H1 (cell line): Measurements from ENCODE around the gene MYBPH.

Experiments
- ATF2 ChIP-seq: IDR thresholded peaks from 2 replicates; pipeline ENCODE4 v1.6.1; 2012; ENCODE audit warnings: low read length, inconsistent platforms
- BACH1 ChIP-seq: IDR thresholded peaks from 2 replicates; pipeline ENCODE4 v1.6.1; 2012; ENCODE audit warnings: low read length, improper control_type of control experiment
- EZH2 ChIP-seq: fragments of 200-600 bp; sonication (generic); IDR thresholded peaks from 2 replicates; pipeline ENCODE4 v1.7.1; 2012; ENCODE audit warnings: low read depth, mild to moderate bottlenecking, moderate library complexity, low read length, inconsistent platforms; ENCODE audit not compliant: severe bottlenecking
- KDM5A ChIP-seq: fragments of 200-600 bp; IDR thresholded peaks from 2 replicates; pipeline ENCODE4 v1.7.1; 2012; ENCODE audit warnings: mild to moderate bottlenecking, low read length, inconsistent platforms, mixed read lengths
- NANOG ChIP-seq: IDR thresholded peaks from 2 replicates; pipeline ENCODE4 v1.6.1; 2011; ENCODE audit warnings: low read length, low read depth, mild to moderate bottlenecking, inconsistent platforms; ENCODE audit not compliant: insufficient read depth, poor library complexity, severe bottlenecking
- POLR2A ChIP-seq, 2 experiments: IDR thresholded peaks; 1 replicate in 1 of 2; 2 replicates in 1 of 2; pipeline ENCODE4 v1.6.1; 2011; ENCODE audit warnings: low read depth in 2 of 2, low read length in 2 of 2, mild to moderate bottlenecking in 2 of 2; ENCODE audit errors: control extremely low read depth in 1 of 2
- POLR2AphosphoS5 ChIP-seq: IDR thresholded peaks from 2 replicates; pipeline ENCODE4 v1.6.1; 2011; ENCODE audit warnings: low read depth, low read length
- YY1 ChIP-seq: IDR thresholded peaks from 2 replicates; pipeline ENCODE4 v1.6.1; 2011; ENCODE audit warnings: low read depth, mild to moderate bottlenecking, low read length

GRCh38 chr1:203147376-203147775 is 28.2 kb downstream of the MYBPH start:
- TF ChIP-seq YY1 (no peak), BACH1 (no peak), NANOG (no peak), EZH2 (no peak), ATF2 (no peak), POLR2A (IDR thresholded peaks at IDR 0.05; ENCODE audit: control extremely low read depth in 1 of 2, low read depth in 2 of 2, low read length in 2 of 2) (no peak), POLR2AphosphoS5 (no peak), KDM5A (no peak)
